H1 (cell line): Measurements from ENCODE around the gene GHRH.

Experiments
- ATF3 ChIP-seq: IDR thresholded peaks from 2 replicates; pipeline ENCODE4 v1.6.1; 2011; ENCODE audit warnings: low read depth, mild to moderate bottlenecking, low read length; ENCODE audit not compliant: insufficient read depth
- BACH1 ChIP-seq: IDR thresholded peaks from 2 replicates; pipeline ENCODE4 v1.6.1; 2012; ENCODE audit warnings: low read length, improper control_type of control experiment
- CTCF ChIP-seq, 3 experiments: IDR thresholded peaks; 1 replicate in 2 of 3; 2 replicates in 1 of 3; pipeline versions ENCODE4 v1.5.1 to v1.6.1; 2011; ENCODE audit warnings: low read length in 3 of 3, mild to moderate bottlenecking in 3 of 3, inconsistent platforms in 2 of 3, low read depth in 1 of 3, moderate library complexity in 1 of 3; ENCODE audit not compliant: insufficient read depth in 1 of 3; ENCODE audit errors: control extremely low read depth in 1 of 3
- EZH2 ChIP-seq: fragments of 200-600 bp; sonication (generic); IDR thresholded peaks from 2 replicates; pipeline ENCODE4 v1.7.1; 2012; ENCODE audit warnings: low read depth, mild to moderate bottlenecking, moderate library complexity, low read length, inconsistent platforms; ENCODE audit not compliant: severe bottlenecking
- HDAC2 ChIP-seq, 2 experiments: fragments of 300-600 bp in 1 of 2; sonication (generic) in 1 of 2; IDR thresholded peaks; 2 replicates each; pipeline ENCODE4 v1.6.1; 2011 to 2012; ENCODE audit warnings: low read depth in 2 of 2, low read length in 2 of 2, mild to moderate bottlenecking in 2 of 2, moderate library complexity in 2 of 2, borderline replicate concordance in 1 of 2, inconsistent platforms in 1 of 2
- MAX ChIP-seq: IDR thresholded peaks from 2 replicates; pipeline ENCODE4 v1.6.1; 2012; ENCODE audit warnings: inconsistent platforms
- POLR2A ChIP-seq, 2 experiments: IDR thresholded peaks; 1 replicate in 1 of 2; 2 replicates in 1 of 2; pipeline ENCODE4 v1.6.1; 2011; ENCODE audit warnings: low read depth in 2 of 2, low read length in 2 of 2, mild to moderate bottlenecking in 2 of 2; ENCODE audit errors: control extremely low read depth in 1 of 2
- RFX5 ChIP-seq: IDR thresholded peaks from 2 replicates; pipeline ENCODE4 v1.6.1; 2011; ENCODE audit warnings: low read depth, low read length, improper control_type of control experiment, borderline replicate concordance
- SP1 ChIP-seq: IDR thresholded peaks from 2 replicates; pipeline ENCODE4 v1.6.1; 2011; ENCODE audit warnings: low read depth, low read length
- TCF12 ChIP-seq: IDR thresholded peaks from 2 replicates; pipeline ENCODE4 v1.6.1; 2011; ENCODE audit warnings: low read depth, mild to moderate bottlenecking, low read length
- USF2 ChIP-seq: IDR thresholded peaks from 2 replicates; pipeline ENCODE4 v1.6.1; 2011; ENCODE audit warnings: low read length, improper control_type of control experiment

- TF ChIP-seq CTCF (IDR thresholded peaks at IDR 0.05; ENCODE audit: control extremely low read depth in 1 of 3, insufficient read depth in 1 of 3, low read depth in 1 of 3, low read length in 3 of 3) (no peak), RFX5 (no peak), POLR2A (IDR thresholded peaks at IDR 0.05; ENCODE audit: control extremely low read depth in 1 of 2, low read depth in 2 of 2, low read length in 2 of 2) (no peak), TCF12 (no peak), HDAC2 (IDR thresholded peaks at IDR 0.05; ENCODE audit: borderline replicate concordance in 1 of 2, low read depth in 2 of 2, low read length in 2 of 2) (no peak), EZH2 (no peak), BACH1 (no peak), ATF3 (no peak), MAX (no peak), SP1 (no peak), USF2 (no peak)
Observed at GRCh38 chr20:37247547-37247946, 14.1 kb downstream of the GHRH start.
